ENCODE measurements around the gene OBP2A.

GRCh38 chr9:135562235-135562745, 16.4 kb downstream of the OBP2A start:
- TF ChIP-seq CTCF (IDR thresholded peaks at IDR 0.05; ENCODE audit: control extremely low read depth in 1 of 3, insufficient read depth in 1 of 3, low read depth in 1 of 3, low read length in 3 of 3) (no peak), CREB1 (IDR thresholded peaks at IDR 0.05) (no peak), HDAC2 (IDR thresholded peaks at IDR 0.05; ENCODE audit: borderline replicate concordance in 1 of 2, low read depth in 2 of 2, low read length in 2 of 2) (no peak), CEBPB (IDR thresholded peaks at IDR 0.05; ENCODE audit: low read depth, low read length) (no peak), FOSL1 (IDR thresholded peaks at IDR 0.05; ENCODE audit: insufficient read depth, low read depth, low read length) (no peak), POLR2AphosphoS5 (IDR thresholded peaks at IDR 0.05; ENCODE audit: low read depth, low read length) (no peak), EZH2 (IDR thresholded peaks at IDR 0.05; ENCODE audit: low read depth, low read length, severe bottlenecking) (no peak), POLR2A (IDR thresholded peaks at IDR 0.05; ENCODE audit: control extremely low read depth in 1 of 2, low read depth in 2 of 2, low read length in 2 of 2) (no peak), HDAC6 (IDR thresholded peaks at IDR 0.05; ENCODE audit: low read depth, low read length) (no peak), SIRT6 (IDR thresholded peaks at IDR 0.05; ENCODE audit: low read length) (no peak), ATF2 (IDR thresholded peaks at IDR 0.05; ENCODE audit: low read length) (no peak), PHF8 (conservative IDR thresholded peaks at IDR 0.05; ENCODE audit: low read depth, low read length) (no peak), SP1 (IDR thresholded peaks at IDR 0.05; ENCODE audit: low read depth, low read length) (no peak), RFX5 (IDR thresholded peaks at IDR 0.05; ENCODE audit: borderline replicate concordance, low read depth, low read length) (no peak)

All from H1 (cell line).